GM10248 (cell line): ENCODE data around the gene ZCCHC8.
"Not testable (repeated sequence)": the region's sequence is repeated elsewhere in the genome, so short reads cannot be mapped to it uniquely, and the experiment has no call there.

Source experiments
- CTCF ChIA-PET: fragments of 300-600 bp; sonication (Branson Sonifier 250); formaldehyde crosslinking; extraction: SDS; loops from one replicate; lab custom pipeline; 2021; ENCODE audit warnings: antibody characterized with exemption; lab: Yijun Ruan, JAX
- POLR2A ChIA-PET: fragments of 350-650 bp; sonication (Branson Sonifier 250); formaldehyde crosslinking; extraction: SDS; loops from one replicate; lab custom pipeline; 2020; ENCODE audit warnings: antibody characterized with exemption; lab: Yijun Ruan, JAX
- DNase-seq: peaks from one replicate; pipeline ENCODE4 v3.0.0; 2012; ENCODE audit errors: extremely low spot score
- TF ChIP-seq, protein P1 (sequence below): IDR thresholded peaks from 2 replicates; pipeline ENCODE4 v1.5.1; 2012; ENCODE audit warnings: mild to moderate bottlenecking, low read depth; ENCODE audit errors: extremely low read depth, missing control alignments, control extremely low read depth

Gene ZCCHC8

DNA sequence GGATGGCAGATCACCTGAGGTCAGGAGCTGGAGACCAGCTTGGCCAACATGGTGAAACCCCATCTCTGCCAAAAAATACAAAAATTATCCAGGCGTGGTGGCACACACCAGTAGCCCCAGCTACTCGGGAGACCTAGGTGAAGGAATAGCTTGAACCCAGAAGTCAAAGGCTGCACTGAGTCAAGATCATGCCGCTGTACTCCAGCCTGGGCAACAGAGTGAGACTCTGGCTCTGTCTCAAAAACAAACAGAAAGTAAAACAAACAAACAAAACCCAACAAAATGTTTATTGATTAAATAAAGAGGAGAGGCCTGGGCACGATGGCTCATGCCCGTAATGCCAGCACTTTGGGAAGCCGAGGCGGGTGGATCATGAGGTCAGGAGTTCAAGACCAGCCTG is 5.5 kb downstream of the ZCCHC8 start:
- DNase-seq, result no peak
- ChIA-PET POLR2A (no interaction called here), CTCF (interaction anchor here (7.9 kb wide), 1 partner anchor 22 kb away, joined by 48 read pairs; no protein-coding TSS in a partner anchor)
- TF ChIP-seq, protein P1, sequence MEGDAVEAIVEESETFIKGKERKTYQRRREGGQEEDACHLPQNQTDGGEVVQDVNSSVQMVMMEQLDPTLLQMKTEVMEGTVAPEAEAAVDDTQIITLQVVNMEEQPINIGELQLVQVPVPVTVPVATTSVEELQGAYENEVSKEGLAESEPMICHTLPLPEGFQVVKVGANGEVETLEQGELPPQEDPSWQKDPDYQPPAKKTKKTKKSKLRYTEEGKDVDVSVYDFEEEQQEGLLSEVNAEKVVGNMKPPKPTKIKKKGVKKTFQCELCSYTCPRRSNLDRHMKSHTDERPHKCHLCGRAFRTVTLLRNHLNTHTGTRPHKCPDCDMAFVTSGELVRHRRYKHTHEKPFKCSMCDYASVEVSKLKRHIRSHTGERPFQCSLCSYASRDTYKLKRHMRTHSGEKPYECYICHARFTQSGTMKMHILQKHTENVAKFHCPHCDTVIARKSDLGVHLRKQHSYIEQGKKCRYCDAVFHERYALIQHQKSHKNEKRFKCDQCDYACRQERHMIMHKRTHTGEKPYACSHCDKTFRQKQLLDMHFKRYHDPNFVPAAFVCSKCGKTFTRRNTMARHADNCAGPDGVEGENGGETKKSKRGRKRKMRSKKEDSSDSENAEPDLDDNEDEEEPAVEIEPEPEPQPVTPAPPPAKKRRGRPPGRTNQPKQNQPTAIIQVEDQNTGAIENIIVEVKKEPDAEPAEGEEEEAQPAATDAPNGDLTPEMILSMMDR, result no peak

DNA sequence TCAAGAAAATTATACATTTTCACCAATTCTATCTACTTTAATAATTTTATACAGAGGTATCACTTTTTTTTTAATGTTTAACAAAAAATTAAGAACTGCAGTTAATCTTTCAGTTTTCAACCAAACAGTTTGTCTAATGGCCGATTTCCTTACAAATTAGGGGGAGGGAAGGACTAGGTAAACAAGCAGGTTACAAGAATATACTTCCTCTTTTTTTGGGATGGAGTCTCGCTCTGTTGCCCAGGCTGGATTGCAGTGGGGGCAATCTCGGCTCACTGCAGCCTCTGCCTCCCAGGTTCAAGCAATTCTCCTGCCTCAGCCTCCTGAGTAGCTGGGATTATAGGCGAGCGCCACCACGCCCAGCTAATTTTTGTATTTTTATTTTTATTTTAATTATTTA is 7.5 kb downstream of the ZCCHC8 start:
- CTCF ChIA-PET, result interaction anchor here (0.7 to 7.9 kb wide), 3 partner anchors 8 to 20 kb away, joined by 3 to 48 read pairs (median 3); no protein-coding TSS in a partner anchor
- DNase-seq, POLR2A ChIA-PET: not testable (repeated sequence)

DNA sequence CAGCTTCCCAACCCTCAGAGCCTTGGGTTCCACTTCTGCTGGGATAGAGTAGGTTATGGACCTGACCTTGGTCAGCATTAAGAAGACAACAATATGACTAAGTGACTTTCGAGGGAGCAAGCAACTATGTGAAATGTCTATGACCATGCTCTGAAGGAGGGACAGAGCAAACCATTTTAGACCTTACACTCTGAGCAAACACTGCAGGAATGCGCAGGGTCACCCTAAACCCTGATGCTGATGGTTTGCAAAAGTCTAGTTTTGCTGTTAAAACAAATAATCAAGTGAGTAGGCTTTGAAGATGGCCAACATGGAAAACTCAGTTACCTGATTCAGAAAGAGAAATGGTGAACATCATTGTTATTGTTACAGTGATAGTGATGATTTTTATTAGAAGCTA is 8.7 kb downstream of the ZCCHC8 start:
- CTCF ChIA-PET, result interaction anchor here (1.3 to 7.9 kb wide), 2 partner anchors 9 to 19 kb away, joined by 4 to 48 read pairs; partner anchors contain the start of gene ZCCHC8
- TF ChIP-seq, protein P1, result no peak
- POLR2A ChIA-PET, result interaction anchor here (2.1 kb wide), 1 partner anchor 10 kb away, joined by 11 read pairs; the partner anchor contains the start of gene ZCCHC8
- DNase-seq, result no peak

DNA sequence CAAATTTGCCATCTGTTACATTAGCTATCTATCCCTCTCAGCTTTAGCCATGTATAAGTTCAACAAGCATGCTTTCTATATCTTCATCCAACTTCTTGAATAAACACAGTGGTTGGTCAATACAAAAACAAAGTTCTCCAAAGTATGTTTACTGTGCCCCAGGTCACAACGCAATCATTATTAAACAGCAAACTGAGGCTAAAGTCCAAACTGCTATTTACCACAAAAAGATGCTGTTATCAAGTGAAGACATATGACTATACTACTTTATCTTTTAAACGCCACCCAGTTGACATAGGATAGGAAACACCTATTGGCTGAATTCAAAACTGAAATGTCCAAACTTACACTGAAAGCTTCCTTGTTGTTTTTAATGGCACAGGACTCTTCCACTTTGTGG is 11.7 kb downstream of the ZCCHC8 start:
- ChIA-PET CTCF (interaction anchor here (0.6 to 1.3 kb wide), 5 partner anchors 9 to 90 kb away, joined by 3 to 4 read pairs (median 3); no protein-coding TSS in a partner anchor), POLR2A (interaction anchor here (0.5 kb wide), 1 partner anchor 23 kb away, joined by 3 read pairs; no protein-coding TSS in a partner anchor)
- TF ChIP-seq, protein P1, result no peak
- no peak for DNase-seq

DNA sequence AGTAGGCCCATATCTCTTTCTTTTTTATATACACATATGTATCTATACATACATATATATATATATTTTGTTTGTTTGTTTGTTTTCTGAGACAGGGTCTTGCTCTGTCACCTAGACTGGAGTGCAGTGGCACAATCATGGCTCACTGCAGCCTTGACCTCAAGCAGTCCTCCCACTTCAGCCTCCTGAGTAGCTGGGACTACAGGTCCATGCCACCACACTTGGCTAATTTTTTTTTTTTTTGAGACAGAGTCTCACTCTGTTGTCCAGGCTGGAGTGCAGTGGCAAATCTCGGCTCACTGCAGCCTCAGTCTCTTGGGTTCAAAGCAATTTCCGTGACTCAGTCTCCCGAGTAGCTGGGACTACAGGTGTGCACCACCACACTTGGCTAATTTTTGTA is 12.9 kb downstream of the ZCCHC8 start:
- CTCF ChIA-PET, DNase-seq: not testable (repeated sequence)
- POLR2A ChIA-PET, result interaction anchor here (2.6 kb wide), 1 partner anchor 13 kb away, joined by 15 read pairs; the partner anchor contains the start of gene ZCCHC8

DNA sequence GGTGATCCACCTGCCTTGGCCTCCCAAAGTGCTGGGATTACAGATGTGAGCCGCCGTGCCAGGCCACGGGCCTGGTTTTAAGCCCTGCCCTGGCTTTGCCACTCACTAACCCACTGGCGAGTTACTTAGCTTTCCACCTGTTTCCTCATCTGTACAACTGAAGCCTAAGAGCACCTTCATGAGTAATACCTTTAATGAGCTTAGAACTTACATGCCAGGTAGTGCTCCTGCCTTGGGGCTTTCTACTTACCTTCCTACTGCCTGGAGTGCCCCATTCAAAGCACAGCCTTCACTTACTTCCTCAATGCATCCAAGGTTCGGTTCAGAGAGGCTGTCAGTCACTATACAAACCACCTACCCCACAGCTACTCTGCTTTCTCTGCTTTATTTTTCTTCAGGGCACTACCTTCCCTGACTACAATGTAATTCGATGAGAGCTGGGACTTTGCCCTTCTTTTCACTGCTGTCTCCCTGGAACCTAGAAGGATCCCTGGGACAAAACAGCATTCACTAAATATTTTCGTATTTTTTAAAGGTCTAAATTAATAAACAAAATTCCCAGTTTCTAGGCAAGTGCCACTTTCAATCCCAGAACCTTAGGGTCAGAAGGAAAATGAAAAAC is 13.8 kb downstream of the ZCCHC8 start:
- CTCF ChIA-PET, result interaction anchor here (1.5 to 4.7 kb wide), 3 partner anchors 10 to 25 kb away, joined by 4 to 35 read pairs (median 10); no protein-coding TSS in a partner anchor
- POLR2A ChIA-PET, result interaction anchor here (0.8 to 2.6 kb wide), 3 partner anchors 9 to 14 kb away, joined by 3 to 15 read pairs (median 3); partner anchors contain the start of gene ZCCHC8
- TF ChIP-seq, protein P1, result no peak
- no peak for DNase-seq

DNA sequence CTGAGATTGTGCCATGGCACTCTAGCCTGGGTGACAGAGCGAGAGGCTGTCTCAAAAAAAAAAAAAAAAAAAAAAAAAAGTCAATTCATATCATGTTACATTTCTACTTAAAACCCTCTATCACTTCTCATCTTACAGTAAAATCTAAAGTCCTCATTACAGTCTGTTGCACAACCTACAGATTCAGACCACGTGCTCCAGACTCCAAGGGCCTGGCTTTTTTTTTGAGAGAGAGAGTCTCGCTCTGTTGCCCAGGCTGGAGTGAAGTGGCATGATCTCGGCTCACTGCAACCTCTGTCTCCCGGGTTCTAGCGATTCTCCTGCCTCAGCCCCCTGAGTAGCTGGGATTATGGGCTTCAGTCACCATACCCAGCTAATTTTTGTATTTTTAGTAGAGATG is 14.4 kb downstream of the ZCCHC8 start:
- POLR2A ChIA-PET, result interaction anchor here (1.4 to 2.6 kb wide), 2 partner anchors 12 to 15 kb away, joined by 3 to 15 read pairs; partner anchors contain the start of gene ZCCHC8
- CTCF ChIA-PET, result interaction anchor here (1.2 to 4.7 kb wide), 5 partner anchors 11 to 87 kb away, joined by 3 to 35 read pairs (median 10); no protein-coding TSS in a partner anchor
- not testable (repeated sequence) for DNase-seq

DNA sequence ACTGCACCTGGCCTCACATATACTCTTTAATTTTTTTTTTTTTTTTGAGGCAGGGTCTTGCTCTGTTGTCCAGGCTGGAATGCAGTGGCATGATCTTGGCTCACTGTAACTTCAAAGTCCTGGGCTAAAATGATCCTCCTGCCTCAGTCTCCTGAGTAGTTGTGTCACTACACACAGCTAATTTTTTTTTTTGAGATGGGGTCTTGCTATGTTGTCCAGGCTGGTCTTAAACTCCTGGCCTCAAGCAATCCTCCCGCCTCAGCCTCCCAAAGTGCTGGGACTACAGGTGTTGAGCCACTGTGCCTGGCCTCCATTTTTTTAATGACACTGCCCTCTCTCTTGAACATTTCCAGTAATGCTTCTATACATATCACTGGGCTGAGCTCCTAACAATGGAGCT is 16.3 kb downstream of the ZCCHC8 start:
- POLR2A ChIA-PET, result interaction anchor here (0.7 to 1.6 kb wide), 2 partner anchors 16 to 84 kb away, joined by 3 to 7 read pairs; partner anchors contain the start of gene ZCCHC8
- CTCF ChIA-PET, result interaction anchor here (1.3 to 4.7 kb wide), 4 partner anchors 12 to 85 kb away, joined by 3 to 35 read pairs (median 8); partner anchors contain the start of gene ZCCHC8

More for the DNA sequence above, 16.3 kb downstream of the ZCCHC8 start:
- DNase-seq, result not testable (repeated sequence)
